ENCODE results near the gene MRFAP1. TPM values are rescaled to one million over a fixed set of nuclear protein-coding genes. Genes with fewer than 3 reads are reported as not detected.

The MRFAP1 gene
- polyA plus RNA-seq, 10 donors, result 238 to 356 (median 266) TPM

GRCh38 chr4:6607368-6608055 lies 33.0 kb upstream of the MRFAP1 start:
- DNase-seq, result no peak

- no peak for DNase-seq
These were observed 31.6 kb upstream of the MRFAP1 start for GRCh38 chr4:6608758-6609414.

- no peak for DNase-seq
These were observed 30.9 kb upstream of the MRFAP1 start for GRCh38 chr4:6609415-6610079.

- DNase-seq, result no peak
These were observed 29.5 kb upstream of the MRFAP1 start for GRCh38 chr4:6610856-6611430.

- no peak for DNase-seq
These were observed 27.4 kb upstream of the MRFAP1 start for GRCh38 chr4:6612961-6613675.

GRCh38 chr4:6613676-6614651 lies 26.5 kb upstream of the MRFAP1 start:
- DNase-seq, result no peak

GRCh38 chr4:6614701-6615230 lies 25.7 kb upstream of the MRFAP1 start:
- DNase-seq, result no peak

GRCh38 chr4:6616087-6616995 lies 24.1 kb upstream of the MRFAP1 start:
- DNase-seq, result no peak

- no peak for DNase-seq
These were observed 23.2 kb upstream of the MRFAP1 start for GRCh38 chr4:6617246-6617645.

GRCh38 chr4:6618386-6619115 lies 21.9 kb upstream of the MRFAP1 start:
- no peak for DNase-seq

GRCh38 chr4:6619116-6619465 lies 21.4 kb upstream of the MRFAP1 start:
- no peak for DNase-seq

GRCh38 chr4:6619466-6620255 lies 20.8 kb upstream of the MRFAP1 start:
- DNase-seq, result no peak

GRCh38 chr4:6620296-6620695 lies 20.2 kb upstream of the MRFAP1 start:
- no peak for DNase-seq

- no peak for DNase-seq
These were observed 19.5 kb upstream of the MRFAP1 start for GRCh38 chr4:6620891-6621555.

GRCh38 chr4:6621556-6621927 lies 18.9 kb upstream of the MRFAP1 start:
- DNase-seq, result no peak

GRCh38 chr4:6622744-6623143 lies 17.7 kb upstream of the MRFAP1 start:
- no peak for DNase-seq

- no peak for DNase-seq
These were observed 15.2 kb upstream of the MRFAP1 start for GRCh38 chr4:6625256-6625655.

Data from muscle of back (tissue), 11 donors.